ENCODE results near the gene DIMT1. TPM values are rescaled to one million over a fixed set of nuclear protein-coding genes. Genes with fewer than 3 reads are reported as not detected.

The DIMT1 gene
- total and polyA plus RNA-seq, 2 donors (not counting 1 experiment from before 2014, with no cell fraction given): 26.4 to 41.3 TPM

GRCh38 chr5:62369039-62369438, 34.7 kb downstream of the DIMT1 start:
- no peaks in the 10 kb centered on the region for H3K79me2 ChIP-seq (ENCODE audit: control insufficient read depth, insufficient read depth, low read length)
- H3K27ac ChIP-seq (ENCODE audit: insufficient read depth, low read length): no peak overlapping the region
- TF ChIP-seq CTCF (conservative IDR thresholded peaks at IDR 0.05 in 1 of 2, IDR thresholded peaks at IDR 0.05 in 1 of 2; ENCODE audit: low read depth in 1 of 2, low read length in 2 of 2) (no peak), EZH2 (IDR thresholded peaks at IDR 0.05; ENCODE audit: low read length, missing control alignments) (no peak)
- no peaks in the 10 kb centered on the region for H3K27me3 ChIP-seq (ENCODE audit: control insufficient read depth, insufficient read depth, low read length)
- peaks cover 4% of the 10 kb centered on the region for H3K36me3 ChIP-seq (ENCODE audit: control insufficient read depth, insufficient read depth, low read length)
- no peak overlapping the region for H3K9ac ChIP-seq (ENCODE audit: insufficient read depth, low read length)
- H3K4me1 ChIP-seq (ENCODE audit: control insufficient read depth, extremely low read depth, insufficient read depth, low read length): no peaks in the 10 kb centered on the region
- H4K20me1 ChIP-seq (ENCODE audit: control insufficient read depth, extremely low read depth, insufficient read depth, low read length): no peaks in the 10 kb centered on the region
- no peak for DNase-seq (ENCODE audit: low read depth in 2 of 2)
- no peaks in the 10 kb centered on the region for H3K9me3 ChIP-seq (ENCODE audit: control insufficient read depth, insufficient read depth, low read depth, low read length)
- no peak overlapping the region for H3K4me2 ChIP-seq (ENCODE audit: extremely low read depth, insufficient read depth, low read length)
- H2AFZ ChIP-seq (ENCODE audit: low read length): no peak overlapping the region
- no peak overlapping the region for H3K4me3 ChIP-seq (replicated peaks in 1 of 4; ENCODE audit: control extremely low read depth in 1 of 4, insufficient read depth in 1 of 4, low read depth in 3 of 4, low read length in 4 of 4)

GRCh38 chr5:62362701-62363100, 41.0 kb downstream of the DIMT1 start:
- Histone ChIP-seq H3K79me2 (ENCODE audit: control insufficient read depth, insufficient read depth, low read length) (no peaks in the 10 kb centered on the region), H3K9me3 (ENCODE audit: control insufficient read depth, insufficient read depth, low read depth, low read length) (no peaks in the 10 kb centered on the region), H3K4me2 (ENCODE audit: extremely low read depth, insufficient read depth, low read length) (no peak overlapping the region), H3K9ac (ENCODE audit: insufficient read depth, low read length) (no peak overlapping the region), H4K20me1 (ENCODE audit: control insufficient read depth, extremely low read depth, insufficient read depth, low read length) (no peaks in the 10 kb centered on the region), H3K4me3 (replicated peaks in 1 of 4; ENCODE audit: control extremely low read depth in 1 of 4, insufficient read depth in 1 of 4, low read depth in 3 of 4, low read length in 4 of 4) (no peak overlapping the region), H3K36me3 (ENCODE audit: control insufficient read depth, insufficient read depth, low read length) (peaks cover 2% of the 10 kb centered on the region), H3K27ac (ENCODE audit: insufficient read depth, low read length) (no peak overlapping the region), H2AFZ (ENCODE audit: low read length) (no peak overlapping the region), H3K27me3 (ENCODE audit: control insufficient read depth, insufficient read depth, low read length) (no peaks in the 10 kb centered on the region), H3K4me1 (ENCODE audit: control insufficient read depth, extremely low read depth, insufficient read depth, low read length) (no peaks in the 10 kb centered on the region)
- no peak for DNase-seq (ENCODE audit: low read depth in 2 of 2)
- TF ChIP-seq EZH2 (IDR thresholded peaks at IDR 0.05; ENCODE audit: low read length, missing control alignments) (no peak), CTCF (conservative IDR thresholded peaks at IDR 0.05 in 1 of 2, IDR thresholded peaks at IDR 0.05 in 1 of 2; ENCODE audit: low read depth in 1 of 2, low read length in 2 of 2) (no peak)

GRCh38 chr5:62354028-62354874, 49.5 kb downstream of the DIMT1 start:
- Histone ChIP-seq H2AFZ (ENCODE audit: low read length) (no peak overlapping the region), H3K27me3 (ENCODE audit: control insufficient read depth, insufficient read depth, low read length) (no peaks in the 10 kb centered on the region), H3K36me3 (ENCODE audit: control insufficient read depth, insufficient read depth, low read length) (peaks cover 2% of the 10 kb centered on the region), H3K79me2 (ENCODE audit: control insufficient read depth, insufficient read depth, low read length) (no peaks in the 10 kb centered on the region), H3K4me1 (ENCODE audit: control insufficient read depth, extremely low read depth, insufficient read depth, low read length) (no peaks in the 10 kb centered on the region), H3K9me3 (ENCODE audit: control insufficient read depth, insufficient read depth, low read depth, low read length) (no peaks in the 10 kb centered on the region), H3K4me2 (ENCODE audit: extremely low read depth, insufficient read depth, low read length) (no peak overlapping the region), H4K20me1 (ENCODE audit: control insufficient read depth, extremely low read depth, insufficient read depth, low read length) (no peaks in the 10 kb centered on the region), H3K9ac (ENCODE audit: insufficient read depth, low read length) (no peak overlapping the region), H3K4me3 (replicated peaks in 1 of 4; ENCODE audit: control extremely low read depth in 1 of 4, insufficient read depth in 1 of 4, low read depth in 3 of 4, low read length in 4 of 4) (no peak overlapping the region), H3K27ac (ENCODE audit: insufficient read depth, low read length) (no peak overlapping the region)
- DNase-seq (ENCODE audit: low read depth in 2 of 2): peak; percentile 50 to 74
- TF ChIP-seq CTCF (conservative IDR thresholded peaks at IDR 0.05 in 1 of 2, IDR thresholded peaks at IDR 0.05 in 1 of 2; ENCODE audit: low read depth in 1 of 2, low read length in 2 of 2) (peak; percentile 29 to 48), EZH2 (IDR thresholded peaks at IDR 0.05; ENCODE audit: low read length, missing control alignments) (no peak)

All from fibroblast of lung (primary cell).